Large intestine (tissue), 12 donors: Measurements from ENCODE around the gene FANCC. TPM values are rescaled to one million over a fixed set of nuclear protein-coding genes. Genes with fewer than 3 reads are reported as not detected.

Source experiments
- DNase-seq, 2 donors: peaks; one replicate each; pipeline versions ENCODE4 v3.0.0 to v3.0.0-alpha.2; 2013
- H3K27ac ChIP-seq: one replicate; pipeline ENCODE4 v1.5.1; 2013; ENCODE audit warnings: low read length
- H3K27me3 ChIP-seq: 2 replicates; pipeline ENCODE4 v1.6.1; 2013; ENCODE audit warnings: low read length; ENCODE audit not compliant: control insufficient read depth, insufficient read depth
- H3K36me3 ChIP-seq: 2 replicates; pipeline ENCODE4 v1.6.1; 2013; ENCODE audit warnings: low read length; ENCODE audit not compliant: control insufficient read depth, insufficient read depth
- H3K4me1 ChIP-seq: one replicate; pipeline ENCODE4 v1.6.1; 2013; ENCODE audit warnings: low read length; ENCODE audit not compliant: control insufficient read depth, insufficient read depth
- H3K4me3 ChIP-seq: one replicate; pipeline ENCODE4 v1.5.1; 2013; ENCODE audit warnings: low read length
- H3K9me3 ChIP-seq: one replicate; pipeline ENCODE4 v1.6.1; 2013; ENCODE audit warnings: mild to moderate bottlenecking, low read depth, low read length, moderate library complexity; ENCODE audit not compliant: control insufficient read depth
- WGBS: methylation state at CpG from one replicate; pipeline ENCODE4 v1.1.5; 2013; ENCODE audit warnings: low lambda C conversion rate; ENCODE audit not compliant: insufficient coverage; 5-methylcytosine and 5-hydroxymethylcytosine counted together
- long read RNA-seq, 11 donors: transcript quantifications; one replicate each; lab custom pipeline, GENCODE V29; 2026
- polyA plus RNA-seq: library from polyadenylated mRNA; unstranded; fragments of 120-200 nt; gene quantifications from one replicate; pipeline ENCODE4 v1.2.1, GENCODE V29; 2013

FANCC gene, protein sequence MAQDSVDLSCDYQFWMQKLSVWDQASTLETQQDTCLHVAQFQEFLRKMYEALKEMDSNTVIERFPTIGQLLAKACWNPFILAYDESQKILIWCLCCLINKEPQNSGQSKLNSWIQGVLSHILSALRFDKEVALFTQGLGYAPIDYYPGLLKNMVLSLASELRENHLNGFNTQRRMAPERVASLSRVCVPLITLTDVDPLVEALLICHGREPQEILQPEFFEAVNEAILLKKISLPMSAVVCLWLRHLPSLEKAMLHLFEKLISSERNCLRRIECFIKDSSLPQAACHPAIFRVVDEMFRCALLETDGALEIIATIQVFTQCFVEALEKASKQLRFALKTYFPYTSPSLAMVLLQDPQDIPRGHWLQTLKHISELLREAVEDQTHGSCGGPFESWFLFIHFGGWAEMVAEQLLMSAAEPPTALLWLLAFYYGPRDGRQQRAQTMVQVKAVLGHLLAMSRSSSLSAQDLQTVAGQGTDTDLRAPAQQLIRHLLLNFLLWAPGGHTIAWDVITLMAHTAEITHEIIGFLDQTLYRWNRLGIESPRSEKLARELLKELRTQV
- polyA plus RNA-seq: 19.9 TPM
- long read RNA-seq, donor 1, full-length matches to known transcripts: 2 of 2 reads
- long read RNA-seq, donor 1, partial matches to known transcripts: 0 of 2 reads
- long read RNA-seq, donor 1, other reads (novel, unspliced or antisense): 0 of 2 reads
- long read RNA-seq, donor 2, full-length matches to known transcripts: 2 of 7 reads
- long read RNA-seq, donor 2, partial matches to known transcripts: 5 of 7 reads
- long read RNA-seq, donor 2, other reads (novel, unspliced or antisense): 0 of 7 reads
- long read RNA-seq, donor 3: 0 reads
- long read RNA-seq, donor 4, full-length matches to known transcripts: 1 of 1 reads
- long read RNA-seq, donor 4, partial matches to known transcripts: 0 of 1 reads
- long read RNA-seq, donor 4, other reads (novel, unspliced or antisense): 0 of 1 reads
- long read RNA-seq, donor 5, full-length matches to known transcripts: 1 of 1 reads
- long read RNA-seq, donor 5, partial matches to known transcripts: 0 of 1 reads
- long read RNA-seq, donor 5, other reads (novel, unspliced or antisense): 0 of 1 reads
- long read RNA-seq, donor 6, full-length matches to known transcripts: 1 of 1 reads
- long read RNA-seq, donor 6, partial matches to known transcripts: 0 of 1 reads
- long read RNA-seq, donor 6, other reads (novel, unspliced or antisense): 0 of 1 reads
- long read RNA-seq, donor 7: 0 reads
- long read RNA-seq, donor 8, full-length matches to known transcripts: 1 of 1 reads
- long read RNA-seq, donor 8, partial matches to known transcripts: 0 of 1 reads
- long read RNA-seq, donor 8, other reads (novel, unspliced or antisense): 0 of 1 reads
- long read RNA-seq, donor 9, full-length matches to known transcripts: 3 of 3 reads
- long read RNA-seq, donor 9, partial matches to known transcripts: 0 of 3 reads
- long read RNA-seq, donor 9, other reads (novel, unspliced or antisense): 0 of 3 reads
- long read RNA-seq, donor 10: 0 reads
- long read RNA-seq, donor 11, full-length matches to known transcripts: 1 of 1 reads
- long read RNA-seq, donor 11, partial matches to known transcripts: 0 of 1 reads
- long read RNA-seq, donor 11, other reads (novel, unspliced or antisense): 0 of 1 reads

GRCh38 chr9:95317119-95317892, at the start of gene FANCC:
FANCC (minus strand) TSS chr9:95317709; CDS start chr9:95249291, 68,418 bp downstream.
- H3K36me3 ChIP-seq: no peaks in the 10 kb centered on the region
- no CpG with 5 or more reads among the region's 89 CpGs for WGBS
- no peaks in the 10 kb centered on the region for H3K9me3 ChIP-seq
- peak; percentile 88 to 94 for DNase-seq
- no peaks in the 10 kb centered on the region for H3K27me3 ChIP-seq
- H3K4me1 ChIP-seq: peaks cover 11% of the 10 kb centered on the region
- H3K4me3 ChIP-seq: peak within 1 kb of the TSS; percentile 99
- peak within 1 kb of the TSS; percentile 100 for H3K27ac ChIP-seq

- H3K27me3 ChIP-seq: no peaks in the 10 kb centered on the region
- H3K9me3 ChIP-seq: no peaks in the 10 kb centered on the region
- no CpG with 5 or more reads among the region's 8 CpGs for WGBS
- no peak overlapping the region for H3K27ac ChIP-seq
- H3K4me3 ChIP-seq: no peak overlapping the region
- DNase-seq: no peak
- no peaks in the 10 kb centered on the region for H3K36me3 ChIP-seq
- H3K4me1 ChIP-seq: no peaks in the 10 kb centered on the region
Observed at GRCh38 chr9:95366731-95367325, 49.3 kb upstream of the FANCC start.

DNA sequence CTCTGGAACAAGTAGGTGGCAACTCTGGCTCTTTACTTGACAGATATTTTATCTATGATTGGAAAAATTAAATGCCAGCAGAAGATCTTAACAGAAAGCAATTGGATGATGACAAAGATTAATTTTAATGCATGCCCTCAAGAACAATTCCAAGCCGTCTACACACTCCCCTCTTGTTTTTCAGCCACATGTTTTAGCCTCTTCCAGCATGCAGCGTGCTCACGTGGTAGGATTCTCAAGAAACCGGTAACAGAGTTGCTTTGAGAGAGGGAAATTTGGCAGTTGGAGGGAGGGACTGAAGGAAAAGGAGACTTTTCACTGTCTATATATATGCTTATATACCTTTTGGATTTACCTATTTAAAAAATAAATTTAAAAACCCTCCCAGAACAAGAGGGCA, 48.3 kb upstream of the FANCC start:
- Histone ChIP-seq H3K4me1 (no peaks in the 10 kb centered on the region), H3K27ac (no peak overlapping the region), H3K36me3 (no peaks in the 10 kb centered on the region), H3K4me3 (no peak overlapping the region), H3K9me3 (no peaks in the 10 kb centered on the region), H3K27me3 (no peaks in the 10 kb centered on the region)
- DNase-seq: no peak
- WGBS: no CpG with 5 or more reads among the region's 4 CpGs

GRCh38 chr9:95363051-95363841, 45.7 kb upstream of the FANCC start:
- Histone ChIP-seq H3K27me3 (no peaks in the 10 kb centered on the region), H3K4me1 (no peaks in the 10 kb centered on the region), H3K9me3 (no peaks in the 10 kb centered on the region), H3K4me3 (no peak overlapping the region), H3K36me3 (no peaks in the 10 kb centered on the region), H3K27ac (no peak overlapping the region)
- WGBS: 60% methylated on average over 5 of the region's 12 CpGs
- peak in 1 of 2 donors; percentile 7 for DNase-seq

DNA sequence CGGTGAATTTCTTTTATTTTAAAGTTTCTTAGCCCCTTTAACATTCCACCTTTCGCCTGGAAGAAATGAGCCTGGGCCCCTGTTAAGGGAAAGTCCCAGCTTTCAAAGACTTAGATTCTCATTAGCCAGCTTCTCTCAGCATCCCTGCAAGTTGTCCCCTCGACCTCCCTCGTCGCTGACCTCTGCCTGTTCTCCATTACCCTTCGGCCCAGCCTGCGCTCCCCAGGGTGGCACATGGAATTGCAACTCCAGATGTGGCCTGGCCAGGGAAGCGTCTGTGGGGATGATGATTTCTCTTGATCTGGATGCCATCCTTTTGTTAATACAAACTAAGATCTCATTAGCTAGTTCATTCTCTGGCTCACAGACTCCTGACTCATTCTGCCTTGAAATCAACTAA, 43.4 kb upstream of the FANCC start:
- no peak overlapping the region for H3K27ac ChIP-seq
- H3K27me3 ChIP-seq: no peaks in the 10 kb centered on the region
- whole genome bisulfite sequencing: no CpG with 5 or more reads among the region's 8 CpGs
- DNase-seq: no peak
- H3K4me3 ChIP-seq: no peak overlapping the region
- H3K4me1 ChIP-seq: no peaks in the 10 kb centered on the region
- H3K9me3 ChIP-seq: no peaks in the 10 kb centered on the region
- no peaks in the 10 kb centered on the region for H3K36me3 ChIP-seq

GRCh38 chr9:95357316-95357715, 39.8 kb upstream of the FANCC start:
- 96% methylated on average over 4 of the region's 8 CpGs for WGBS
- H3K4me1 ChIP-seq: no peaks in the 10 kb centered on the region
- H3K4me3 ChIP-seq: no peak overlapping the region
- no peak for DNase-seq
- H3K9me3 ChIP-seq: no peaks in the 10 kb centered on the region
- no peak overlapping the region for H3K27ac ChIP-seq
- H3K36me3 ChIP-seq: no peaks in the 10 kb centered on the region
- H3K27me3 ChIP-seq: no peaks in the 10 kb centered on the region

GRCh38 chr9:95355500-95355899, 38.0 kb upstream of the FANCC start:
- WGBS: no CpG with 5 or more reads among the region's 5 CpGs
- Histone ChIP-seq H3K4me3 (no peak overlapping the region), H3K27me3 (peaks cover 3% of the 10 kb centered on the region), H3K36me3 (no peaks in the 10 kb centered on the region), H3K9me3 (peaks cover 4% of the 10 kb centered on the region), H3K27ac (no peak overlapping the region), H3K4me1 (no peaks in the 10 kb centered on the region)
- no peak for DNase-seq

DNA sequence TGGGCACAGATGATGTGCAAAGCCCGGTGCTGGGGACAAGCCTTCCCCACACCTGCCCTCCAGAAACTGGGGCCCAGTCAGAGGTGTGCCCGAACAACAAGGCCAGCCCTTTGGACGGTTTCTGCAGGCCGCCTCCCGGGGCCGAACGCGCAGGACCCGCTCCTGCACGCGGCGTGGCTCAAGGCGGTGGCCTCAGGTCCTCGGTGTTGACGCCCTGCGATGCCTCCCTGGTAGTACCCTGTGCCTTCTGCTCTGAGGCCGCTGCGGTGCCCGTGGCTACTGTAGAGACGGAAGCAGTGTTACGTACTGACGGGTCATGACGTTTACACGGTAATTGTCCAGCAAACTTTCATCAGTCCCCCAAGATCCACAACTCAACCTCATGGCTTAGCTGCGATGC, 33.5 kb upstream of the FANCC start:
- Histone ChIP-seq H3K4me3 (no peak overlapping the region), H3K27me3 (peaks cover 22% of the 10 kb centered on the region), H3K4me1 (no peaks in the 10 kb centered on the region), H3K36me3 (no peaks in the 10 kb centered on the region), H3K9me3 (peaks cover 16% of the 10 kb centered on the region), H3K27ac (no peak overlapping the region)
- WGBS: no CpG with 5 or more reads among the region's 25 CpGs
- no peak for DNase-seq
